Thoracic aorta (tissue), 2 donors: Measurements from ENCODE around the gene HNRNPU. TPM values are rescaled to one million over a fixed set of nuclear protein-coding genes. Genes with fewer than 3 reads are reported as not detected.
"Not testable (repeated sequence)": the region's sequence is repeated elsewhere in the genome, so short reads cannot be mapped to it uniquely, and the experiment has no call there.

Experiments used
- ATAC-seq: fragments of 150-250 bp; one replicate; pipeline ENCODE4 v1.8.0; 2017; ENCODE audit warnings: low read depth; ENCODE audit not compliant: insufficient number of reproducible peaks, low FRiP score
- DNase-seq: peaks from one replicate; pipeline ENCODE4 v3.0.0-alpha.2; 2020; ENCODE audit warnings: low spot score
- H3K27ac ChIP-seq, 2 donors: fragments of 200-600 bp; sonication (generic); 1 replicate in 1 of 2; 2 replicates in 1 of 2; pipeline ENCODE4 v1.5.1; 2016; ENCODE audit warnings: mild to moderate bottlenecking in 2 of 2, moderate library complexity in 2 of 2
- H3K27me3 ChIP-seq: fragments of 200-600 bp; sonication (generic); replicated peaks from 2 replicates; pipeline ENCODE4 v1.6.0; 2016; ENCODE audit warnings: mild to moderate bottlenecking; ENCODE audit not compliant: insufficient read depth
- H3K36me3 ChIP-seq: fragments of 200-600 bp; sonication (generic); one replicate; pipeline ENCODE4 v1.5.1; 2016
- H3K4me1 ChIP-seq, 2 donors: fragments of 200-600 bp; sonication (generic); 1 replicate in 1 of 2; 2 replicates in 1 of 2; pipeline versions ENCODE4 v1.5.1 to v1.6.0; 2016; ENCODE audit warnings: low read depth in 2 of 2, mild to moderate bottlenecking in 1 of 2; ENCODE audit not compliant: control insufficient read depth in 1 of 2
- H3K4me3 ChIP-seq: fragments of 200-600 bp; sonication (generic); 2 replicates; pipeline ENCODE4 v1.5.1; 2016; ENCODE audit warnings: mild to moderate bottlenecking
- H3K9me3 ChIP-seq: fragments of 200-600 bp; sonication (generic); 2 replicates; pipeline ENCODE4 v1.5.1; 2016
- total RNA-seq, 2 donors: library from RNA; depleted of rRNA; stranded (reverse); fragments of >200 nt; gene quantifications; one replicate each; pipeline versions ENCODE4 v1.1.0 to v1.2.3, GENCODE V29; 2016
- TF ChIP-seq, protein P1 (sequence below): fragments of 200-600 bp; sonication (generic); IDR thresholded peaks from one replicate; pipeline ENCODE4 v1.5.1; 2019; ENCODE audit warnings: antibody characterized with exemption

Gene HNRNPU
- total RNA-seq, 2 donors from 2014 or later = 254 to 519 TPM

DNA sequence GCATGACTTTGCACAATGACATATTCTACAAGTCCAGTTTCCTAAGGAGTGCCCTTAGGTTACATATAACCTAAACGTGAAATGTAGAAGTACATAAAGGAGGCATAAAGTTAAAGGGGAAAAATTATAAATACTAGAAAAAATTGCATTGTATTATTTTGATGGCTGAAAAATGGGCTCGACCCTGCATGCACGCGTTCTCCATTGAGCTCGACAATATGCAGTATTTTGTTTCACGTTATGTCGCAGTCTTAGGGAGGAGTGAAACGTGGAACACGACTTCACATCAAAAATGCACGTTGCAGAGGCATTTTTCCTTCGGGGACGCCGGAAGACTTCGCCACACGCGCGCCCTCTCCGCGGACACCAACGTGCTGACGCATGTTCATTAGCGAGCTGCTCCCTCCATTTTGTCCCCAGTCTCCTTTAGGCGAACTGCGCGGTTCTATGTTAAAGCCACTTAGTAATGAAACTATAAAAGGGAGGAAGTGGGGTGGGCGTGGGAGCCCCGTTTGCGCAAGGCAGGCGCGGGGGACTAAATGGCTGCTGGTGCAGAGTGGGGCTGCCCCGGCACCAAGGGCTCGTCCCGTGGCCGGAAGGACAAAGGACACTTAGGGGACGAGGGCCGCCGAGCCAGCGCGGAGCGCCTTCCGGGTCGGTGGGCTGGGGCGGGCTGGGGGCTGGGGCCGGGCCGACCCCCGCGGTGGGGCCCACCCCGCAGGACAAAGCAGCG is 29.6 kb downstream of the HNRNPU start:
- Histone ChIP-seq H3K36me3 (peaks cover 2% of the 10 kb centered on the region), H3K4me3 (peak overlapping the region; percentile 83), H3K27me3 (no peaks in the 10 kb centered on the region), H3K4me1 (peaks cover 27 to 37% of the 10 kb centered on the region in 2 donors), H3K27ac (peak overlapping the region; percentile 98 to 100), H3K9me3 (no peaks in the 10 kb centered on the region)
- peak; percentile 39 for DNase-seq
- peak; percentile 53 for ATAC-seq
- TF ChIP-seq, protein P1, sequence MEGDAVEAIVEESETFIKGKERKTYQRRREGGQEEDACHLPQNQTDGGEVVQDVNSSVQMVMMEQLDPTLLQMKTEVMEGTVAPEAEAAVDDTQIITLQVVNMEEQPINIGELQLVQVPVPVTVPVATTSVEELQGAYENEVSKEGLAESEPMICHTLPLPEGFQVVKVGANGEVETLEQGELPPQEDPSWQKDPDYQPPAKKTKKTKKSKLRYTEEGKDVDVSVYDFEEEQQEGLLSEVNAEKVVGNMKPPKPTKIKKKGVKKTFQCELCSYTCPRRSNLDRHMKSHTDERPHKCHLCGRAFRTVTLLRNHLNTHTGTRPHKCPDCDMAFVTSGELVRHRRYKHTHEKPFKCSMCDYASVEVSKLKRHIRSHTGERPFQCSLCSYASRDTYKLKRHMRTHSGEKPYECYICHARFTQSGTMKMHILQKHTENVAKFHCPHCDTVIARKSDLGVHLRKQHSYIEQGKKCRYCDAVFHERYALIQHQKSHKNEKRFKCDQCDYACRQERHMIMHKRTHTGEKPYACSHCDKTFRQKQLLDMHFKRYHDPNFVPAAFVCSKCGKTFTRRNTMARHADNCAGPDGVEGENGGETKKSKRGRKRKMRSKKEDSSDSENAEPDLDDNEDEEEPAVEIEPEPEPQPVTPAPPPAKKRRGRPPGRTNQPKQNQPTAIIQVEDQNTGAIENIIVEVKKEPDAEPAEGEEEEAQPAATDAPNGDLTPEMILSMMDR = no peak

DNA sequence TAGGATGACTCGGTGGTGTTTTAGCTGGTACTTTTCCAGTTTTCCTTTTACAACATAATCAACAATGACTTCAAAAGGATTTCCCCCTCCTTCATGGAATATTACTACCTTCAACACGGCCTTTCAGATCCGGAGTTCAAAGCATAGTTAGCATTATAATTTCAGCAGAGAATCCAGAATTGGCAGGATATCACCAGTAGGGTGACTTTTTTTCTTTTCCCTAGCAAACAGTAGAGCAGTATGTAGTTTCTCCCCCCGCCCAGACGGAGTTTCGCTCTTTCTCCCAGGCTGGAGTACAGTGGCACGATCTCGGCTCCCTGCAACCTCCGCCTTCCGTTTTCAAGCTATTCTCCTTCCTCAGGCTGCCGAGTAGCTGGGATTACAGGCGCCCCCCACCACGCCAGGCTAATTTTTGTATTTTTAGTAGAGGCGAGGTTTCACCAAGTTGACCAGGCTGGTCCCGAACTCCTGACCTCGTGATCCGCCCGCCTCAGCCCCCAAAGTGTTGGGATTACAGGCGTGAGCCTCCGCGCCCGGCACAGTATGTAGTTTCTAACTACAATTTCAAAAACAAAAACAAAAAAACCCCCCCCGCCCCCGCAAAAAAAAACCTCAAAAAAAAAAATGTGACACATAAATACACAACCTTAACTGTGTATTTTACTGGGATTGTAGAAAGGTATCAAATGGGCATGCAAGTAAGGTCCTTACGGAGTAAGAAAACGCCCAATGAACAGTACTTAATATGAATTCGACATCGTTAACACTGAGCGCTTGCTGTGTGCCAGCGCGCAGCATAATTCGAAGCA is 30.4 kb downstream of the HNRNPU start:
- Histone ChIP-seq H3K9me3 (no peaks in the 10 kb centered on the region), H3K27me3 (no peaks in the 10 kb centered on the region), H3K36me3 (peaks cover 2% of the 10 kb centered on the region), H3K27ac (peak overlapping the region; percentile 98 to 100), H3K4me3 (peak overlapping the region; percentile 83), H3K4me1 (peaks cover 22 to 29% of the 10 kb centered on the region in 2 donors)
- DNase-seq (no peak), ATAC-seq (peak; percentile 53)
- TF ChIP-seq, protein P1 = peak; percentile 37

DNA sequence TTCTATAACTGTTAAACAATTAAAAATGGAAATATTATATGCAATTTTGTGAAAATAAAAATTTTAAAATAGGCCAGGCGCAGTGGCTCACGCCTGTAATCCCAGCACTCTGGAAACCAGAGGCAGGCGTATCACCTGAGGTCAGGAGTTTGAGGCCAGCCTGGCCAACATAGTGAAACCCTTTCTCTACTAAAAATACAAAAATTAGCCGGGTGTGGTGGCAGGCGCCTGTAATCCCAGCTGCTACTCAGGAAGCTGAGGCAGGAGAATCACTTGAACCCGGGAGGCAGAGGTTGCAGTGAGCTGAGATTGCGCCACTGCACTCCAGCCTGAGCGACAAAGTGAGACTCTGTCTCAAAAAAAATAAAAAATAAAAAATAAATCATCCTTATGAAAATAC is 31.1 kb downstream of the HNRNPU start:
- H3K9me3 ChIP-seq, DNase-seq, ATAC-seq, H3K27me3 ChIP-seq, H3K36me3 ChIP-seq: not testable (repeated sequence)
- peak overlapping the region; percentile 83 for H3K4me3 ChIP-seq
- peak overlapping the region; percentile 98 to 100 for H3K27ac ChIP-seq
- peaks cover 20 to 23% of the 10 kb centered on the region in 2 donors for H3K4me1 ChIP-seq

DNA sequence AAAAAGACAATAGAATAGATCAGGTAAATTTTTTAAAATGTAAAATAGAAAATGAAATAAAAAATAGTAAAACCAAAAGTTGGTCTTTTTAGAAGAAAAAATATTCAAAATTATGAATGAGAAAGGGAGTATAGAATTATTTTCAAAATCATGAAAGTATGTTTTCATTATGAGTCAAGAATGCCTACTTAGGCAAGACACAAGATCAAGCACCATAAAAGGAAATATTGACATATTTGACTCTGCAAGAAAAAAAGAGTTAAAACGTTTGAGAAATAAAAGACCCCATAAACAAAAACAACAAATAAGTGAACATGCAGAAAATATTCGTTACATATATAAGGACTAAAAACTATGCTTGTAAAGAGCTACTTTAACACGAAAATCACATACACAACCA is 33.7 kb downstream of the HNRNPU start:
- TF ChIP-seq, protein P1 = no peak
- Histone ChIP-seq H3K36me3 (no peaks in the 10 kb centered on the region), H3K4me3 (no peak overlapping the region), H3K4me1 (peaks cover 5 to 6% of the 10 kb centered on the region in 2 donors), H3K9me3 (no peaks in the 10 kb centered on the region), H3K27ac (no peak overlapping the region), H3K27me3 (no peaks in the 10 kb centered on the region)
- ATAC-seq (no peak), DNase-seq (no peak)

DNA sequence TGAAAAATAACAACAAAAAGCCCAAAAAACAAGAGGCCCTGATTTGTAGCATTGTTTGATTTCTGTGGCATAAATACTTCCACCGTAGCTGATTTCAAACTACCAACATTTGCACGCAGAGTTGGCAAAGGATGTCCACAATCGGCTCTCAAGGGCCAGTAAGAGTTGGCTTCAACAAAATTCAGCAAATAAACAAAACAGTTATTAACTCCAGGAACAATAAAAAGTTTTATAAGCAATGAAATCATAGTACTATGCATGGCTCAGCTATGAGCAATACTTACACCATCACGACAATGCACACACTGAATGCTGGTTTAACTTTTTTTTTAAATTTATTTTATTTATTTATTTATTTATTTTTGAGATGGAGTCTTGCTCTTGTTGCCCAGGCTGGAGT is 37.6 kb downstream of the HNRNPU start:
- Histone ChIP-seq H3K27ac (no peak overlapping the region), H3K4me1 (no peaks in the 10 kb centered on the region), H3K4me3 (no peak overlapping the region), H3K27me3 (no peaks in the 10 kb centered on the region), H3K36me3 (no peaks in the 10 kb centered on the region), H3K9me3 (no peaks in the 10 kb centered on the region)
- DNase-seq = no peak
- no peak for ATAC-seq
- TF ChIP-seq, protein P1 = no peak
